Activated naive CD4-positive, alpha-beta T cell treated with anti-CD3 and anti-CD28 coated beads for 36 hours (primary cell): ENCODE data around the gene CRTC2. TPM values are rescaled to one million over a fixed set of nuclear protein-coding genes. Genes with fewer than 3 reads are reported as not detected.
"Not testable (repeated sequence)": the region's sequence is repeated elsewhere in the genome, so short reads cannot be mapped to it uniquely, and the experiment has no call there.

ENCODE experiments used
- CTCF ChIA-PET: fragments of 350-600 bp; sonication (Branson Sonifier 250); formaldehyde crosslinking; loops from one replicate; lab custom pipeline; 2021; ENCODE audit warnings: antibody characterized with exemption; lab: Charles Lee
- DNase-seq: peaks from one replicate; pipeline ENCODE4 v3.0.0-alpha.2; 2020
- H3K27ac Mint-ChIP-seq: one replicate; pipeline ENCODE4 v1.8.0; 2021; ENCODE audit warnings: mild to moderate bottlenecking, mixed read lengths
- H3K27me3 Mint-ChIP-seq: one replicate; pipeline ENCODE4 v1.8.0; 2021; ENCODE audit warnings: low read depth, mixed read lengths
- H3K36me3 Mint-ChIP-seq: one replicate; pipeline ENCODE4 v1.8.0; 2021; ENCODE audit warnings: low read depth, mixed read lengths
- H3K4me1 Mint-ChIP-seq: one replicate; pipeline ENCODE4 v1.8.0; 2021; ENCODE audit warnings: low read depth, mixed read lengths
- H3K4me3 Mint-ChIP-seq: one replicate; pipeline ENCODE4 v1.8.0; 2021; ENCODE audit warnings: mild to moderate bottlenecking, moderate library complexity, mixed read lengths
- H3K9me3 Mint-ChIP-seq: one replicate; pipeline ENCODE4 v1.8.0; 2021; ENCODE audit warnings: mixed read lengths
- intact Hi-C: fragments of 100-400 bp; cut with micrococcal nuclease; formaldehyde crosslinking; loops from one replicate; pipeline ENCODE4 v1.15.1; 2023
- total RNA-seq, 2 experiments: library from RNA; stranded (reverse); gene quantifications; one replicate each; pipeline ENCODE4 v1.2.3, GENCODE V29; 2021

The CRTC2 gene
- total RNA-seq, 2 experiments from 2014 or later: 72.6 to 83.0 TPM

GRCh38 chr1:153985941-153986761, 27.7 kb upstream of the CRTC2 start, which contains the start of gene RAB13:
TSS of gene RAB13 (minus strand) at chr1:153986339. CDS start at chr1:153986236, 103 bp downstream.
- no peak for DNase-seq
- intact Hi-C loops: loop anchor here (1.0 to 2.0 kb wide), 9 partner anchors 9 to 475 kb away; partner anchors contain the start of genes CRTC2 and JTB
- CTCF ChIA-PET: interaction anchor here (0.6 to 3.7 kb wide), 36 partner anchors 8 to 475 kb away, joined by 3 to 58 read pairs (median 4); partner anchors contain the start of genes CREB3L4, DENND4B, INTS3 and JTB

GRCh38 chr1:153985341-153985912, 27.0 kb upstream of the CRTC2 start:
- Mint-ChIP-seq H3K9me3 (no peaks in the 10 kb centered on the region), H3K27me3 (peaks cover 3% of the 10 kb centered on the region), H3K4me3 (peak overlapping the region; percentile 77), H3K36me3 (no peaks in the 10 kb centered on the region), H3K4me1 (peaks cover 34% of the 10 kb centered on the region), H3K27ac (peak overlapping the region; percentile 72)
- peak; percentile 73 for DNase-seq
- CTCF ChIA-PET: interaction anchor here (0.8 to 3.7 kb wide), 13 partner anchors 9 to 475 kb away, joined by 3 to 58 read pairs (median 5); partner anchors contain the start of genes CREB3L4, DENND4B, NPR1 and SLC39A1
- intact Hi-C loops: loop anchor here (1.0 to 2.0 kb wide), 2 partner anchors 8 to 413 kb away; partner anchors contain the start of gene JTB

More at GRCh38 chr1:153985941-153986761, 27.7 kb upstream of the CRTC2 start, which contains the start of gene RAB13:
- Mint-ChIP-seq H3K27ac (peak within 1 kb of the TSS; percentile 72), H3K27me3 (peaks cover 3% of the 10 kb centered on the region), H3K4me3 (peak within 1 kb of the TSS; percentile 77), H3K36me3 (peaks cover 7% of the 10 kb centered on the region), H3K9me3 (no peaks in the 10 kb centered on the region), H3K4me1 (peaks cover 34% of the 10 kb centered on the region)

- intact Hi-C loops: loop anchor here (2.0 kb wide), 1 partner anchor 412 kb away; no protein-coding TSS in a partner anchor
- CTCF ChIA-PET: interaction anchor here (0.7 to 3.7 kb wide), 6 partner anchors 8 to 136 kb away, joined by 3 to 32 read pairs (median 5); partner anchors contain the start of genes CREB3L4 and DENND4B
Measured at GRCh38 chr1:153984123-153984894, 25.9 kb upstream of the CRTC2 start.

GRCh38 chr1:153981735-153982134, 23.3 kb upstream of the CRTC2 start:
- H3K27me3 Mint-ChIP-seq, H3K4me3 Mint-ChIP-seq, H3K27ac Mint-ChIP-seq, CTCF ChIA-PET, DNase-seq, H3K9me3 Mint-ChIP-seq, H3K36me3 Mint-ChIP-seq, intact Hi-C loops: not testable (repeated sequence)
- peaks cover 32% of the 10 kb centered on the region for H3K4me1 Mint-ChIP-seq

More at GRCh38 chr1:153984123-153984894, 25.9 kb upstream of the CRTC2 start:
- H3K36me3 Mint-ChIP-seq: no peaks in the 10 kb centered on the region
- no peak overlapping the region for H3K4me3 Mint-ChIP-seq
- H3K9me3 Mint-ChIP-seq: no peaks in the 10 kb centered on the region
- H3K27me3 Mint-ChIP-seq: peaks cover 3% of the 10 kb centered on the region
- no peak overlapping the region for H3K27ac Mint-ChIP-seq
- no peak for DNase-seq
- peaks cover 28% of the 10 kb centered on the region for H3K4me1 Mint-ChIP-seq

GRCh38 chr1:153979091-153979490, 20.7 kb upstream of the CRTC2 start:
- not testable (repeated sequence) for H3K9me3 Mint-ChIP-seq, H3K27ac Mint-ChIP-seq, H3K4me3 Mint-ChIP-seq, H3K27me3 Mint-ChIP-seq, DNase-seq
- intact Hi-C loops: loop anchor here (5.0 kb wide), 1 partner anchor 322 kb away; the partner anchor contains the start of gene SNAPIN
- Mint-ChIP-seq H3K36me3 (peaks cover 25% of the 10 kb centered on the region), H3K4me1 (peaks cover 32% of the 10 kb centered on the region)
- CTCF ChIA-PET: interaction anchor here (0.8 to 2.9 kb wide), 2 partner anchors 8 to 16 kb away, joined by 3 to 27 read pairs; partner anchors contain the start of genes RAB13 and SLC39A1

- intact Hi-C loops: loop anchor here (1.0 to 5.0 kb wide), 2 partner anchors 307 to 321 kb away; partner anchors contain the start of gene SNAPIN
- CTCF ChIA-PET: interaction anchor here (1.2 to 2.9 kb wide), 5 partner anchors 9 to 57 kb away, joined by 3 to 27 read pairs (median 10); partner anchors contain the start of genes CREB3L4, RAB13 and SLC39A1
- no peak for DNase-seq
- H3K27ac Mint-ChIP-seq: peak overlapping the region; percentile 94
- no peaks in the 10 kb centered on the region for H3K9me3 Mint-ChIP-seq
- peaks cover 34% of the 10 kb centered on the region for H3K4me1 Mint-ChIP-seq
- H3K4me3 Mint-ChIP-seq: peak overlapping the region; percentile 97
- H3K27me3 Mint-ChIP-seq: no peaks in the 10 kb centered on the region
- peaks cover 32% of the 10 kb centered on the region for H3K36me3 Mint-ChIP-seq
Measured at GRCh38 chr1:153978274-153978909, 20.0 kb upstream of the CRTC2 start.

- peaks cover 37% of the 10 kb centered on the region for H3K4me1 Mint-ChIP-seq
- no peaks in the 10 kb centered on the region for H3K27me3 Mint-ChIP-seq
Measured at GRCh38 chr1:153977250-153978240, 19.1 kb upstream of the CRTC2 start, which contains the start of gene JTB. TSS of gene JTB (minus strand) at chr1:153977674. CDS start at chr1:153977252, 422 bp downstream.

GRCh38 chr1:153976819-153977249, 18.4 kb upstream of the CRTC2 start:
- intact Hi-C loops: loop anchor here (1.0 to 5.0 kb wide), 8 partner anchors 8 to 320 kb away; partner anchors contain the start of genes CREB3L4, CRTC2, RPS27 and SLC39A1
- Mint-ChIP-seq H3K27me3 (no peaks in the 10 kb centered on the region), H3K9me3 (no peaks in the 10 kb centered on the region), H3K27ac (peak overlapping the region; percentile 95), H3K4me1 (peaks cover 45% of the 10 kb centered on the region), H3K4me3 (peak overlapping the region; percentile 97), H3K36me3 (peaks cover 36% of the 10 kb centered on the region)
- CTCF ChIA-PET: interaction anchor here (0.8 to 2.9 kb wide), 10 partner anchors 8 to 466 kb away, joined by 3 to 27 read pairs (median 4); partner anchors contain the start of genes CREB3L4, DENND4B, RAB13 and RPS27
- DNase-seq: peak; percentile 31

More at GRCh38 chr1:153977250-153978240, 19.1 kb upstream of the CRTC2 start, which contains the start of gene JTB:
- intact Hi-C loops: loop anchor here (1.0 to 5.0 kb wide), 9 partner anchors 8 to 320 kb away; partner anchors contain the start of genes CREB3L4, CRTC2, RPS27 and SLC39A1
- no peaks in the 10 kb centered on the region for H3K9me3 Mint-ChIP-seq
- peak within 1 kb of the TSS; percentile 95 for H3K27ac Mint-ChIP-seq
- CTCF ChIA-PET: interaction anchor here (0.6 to 2.9 kb wide), 11 partner anchors 10 to 467 kb away, joined by 3 to 27 read pairs (median 3); partner anchors contain the start of genes CREB3L4, RAB13, RPS27 and SLC39A1
- peaks cover 34% of the 10 kb centered on the region for H3K36me3 Mint-ChIP-seq
- peak within 1 kb of the TSS; percentile 97 for H3K4me3 Mint-ChIP-seq
- DNase-seq: peak; percentile 94

- Mint-ChIP-seq H3K4me1 (peaks cover 42% of the 10 kb centered on the region), H3K9me3 (no peaks in the 10 kb centered on the region), H3K36me3 (peaks cover 36% of the 10 kb centered on the region), H3K4me3 (no peak overlapping the region), H3K27ac (no peak overlapping the region), H3K27me3 (no peaks in the 10 kb centered on the region)
- intact Hi-C loops: no loop called here
- no peak for DNase-seq
- CTCF ChIA-PET: interaction anchor here (1.5 kb wide), 1 partner anchor 13 kb away, joined by 6 read pairs; the partner anchor contains the start of gene RAB13
Measured at GRCh38 chr1:153973525-153973924, 15.1 kb upstream of the CRTC2 start.
